Right lobe of liver (tissue), 6 donors: Measurements from ENCODE around the gene FRMD4B. TPM values are rescaled to one million over a fixed set of nuclear protein-coding genes. Genes with fewer than 3 reads are reported as not detected.

ENCODE experiments used
- ATAC-seq, 4 donors: fragments of 200-7000 bp; cut with Tn5 transposase; one replicate each; pipeline ENCODE4 v1.9.1; 2020; ENCODE audit warnings: mild to moderate bottlenecking in 4 of 4, moderate library complexity in 4 of 4
- DNase-seq, 3 donors: peaks; one replicate each; pipeline ENCODE4 v3.0.0-alpha.2; 2020
- H3K27ac ChIP-seq, 3 donors: fragments of 200-600 bp; one replicate each; pipeline ENCODE4 v1.8.0; 2022
- H3K27me3 ChIP-seq, 2 donors: fragments of 200-600 bp; one replicate each; pipeline ENCODE4 v1.8.0; 2022
- H3K36me3 ChIP-seq, 4 donors: fragments of 200-600 bp; sonication (generic) in 1 of 4; one replicate each; pipeline versions ENCODE4 v1.5.1 to v1.8.0; 2017 to 2022; ENCODE audit warnings: control low read depth in 1 of 4
- H3K4me1 ChIP-seq, 4 donors: fragments of 200-600 bp; sonication (generic) in 1 of 4; one replicate each; pipeline versions ENCODE4 v1.5.1 to v1.8.0; 2017 to 2022; ENCODE audit warnings: control low read depth in 1 of 4
- H3K4me3 ChIP-seq, 3 donors: fragments of 200-600 bp; one replicate each; pipeline ENCODE4 v1.8.0; 2022
- H3K9me3 ChIP-seq, 4 donors: fragments of 200-600 bp; sonication (generic) in 1 of 4; one replicate each; pipeline versions ENCODE4 v1.5.1 to v1.8.0; 2017 to 2022; ENCODE audit warnings: control low read depth in 1 of 4
- POLR2A ChIP-seq: fragments of 450-650 bp; IDR thresholded peaks from one replicate; pipeline ENCODE4 v1.6.1; 2017; ENCODE audit warnings: antibody characterized with exemption, mild to moderate bottlenecking
- WGBS: methylation state at CpG from one replicate; pipeline ENCODE4 v1.1.6; 2018; ENCODE audit warnings: low coverage, low lambda C conversion rate; ENCODE audit not compliant: insufficient coverage; ENCODE audit errors: missing lambda C conversion rate; 5-methylcytosine and 5-hydroxymethylcytosine counted together
- intact Hi-C, 2 donors: fragments of 100-400 bp; cut with DNase I; formaldehyde crosslinking; loops; one replicate each; pipeline versions ENCODE4 v1.11.2 to v1.14.1; 2022
- total RNA-seq, 6 experiments: library from RNA; depleted of rRNA in 2 of 6; stranded (reverse); fragments of >200 nt in 2 of 6; fragmentation: NEBNext Ultra II Directional in 3 of 6; extraction: Animal tissue kit (Norgen Biotek cat#: 25700) in 3 of 6; gene quantifications; one replicate each; pipeline versions ENCODE4 v1.1.0 to v1.2.4, GENCODE V29; 2016 to 2023
- TF ChIP-seq, protein P1 (sequence below), 4 donors: fragments of 200-600 bp in 3 of 4; fragments of 450-650 bp in 1 of 4; IDR thresholded peaks; one replicate each; pipeline versions ENCODE4 v1.5.1 to v1.8.0; 2016 to 2022; ENCODE audit warnings: antibody characterized with exemption in 4 of 4, mild to moderate bottlenecking in 2 of 4
- donor health status: DM: no; HTN: yes; CAD: no.
- donor health status: DM: no; HTN: no; CAD: no.
- donor health status: DM: no; HTN: no; CAD: no.
- donor health status: DM: no; HTN: yes; CAD: no.
- donor health status: DM: no; HTN: yes; CAD: no.

The FRMD4B gene
- total RNA-seq, 6 experiments from 2014 or later, result 9.2 to 21.0 (median 12.3) TPM

DNA sequence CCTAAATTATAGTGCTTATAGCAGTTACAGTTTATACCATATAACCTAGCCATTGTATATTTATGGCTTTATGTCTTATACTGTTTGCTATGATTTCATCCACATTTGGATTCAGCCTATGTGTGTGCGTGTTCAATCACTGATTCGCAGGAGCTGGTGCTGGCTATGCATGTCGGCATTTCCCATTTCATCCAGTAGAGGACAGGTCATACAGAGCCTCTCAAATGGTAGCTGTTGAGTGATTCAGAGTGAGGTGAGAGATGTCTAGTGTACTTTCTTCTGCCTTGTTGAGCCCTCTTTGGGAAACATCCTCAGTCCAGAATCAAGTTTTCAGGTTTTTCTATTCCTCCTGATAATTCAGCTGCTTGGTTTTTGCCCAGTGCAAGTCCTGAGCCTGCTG lies 76.1 kb downstream of the FRMD4B start:
- TF ChIP-seq POLR2A, result no peak
- TF ChIP-seq, protein P1, sequence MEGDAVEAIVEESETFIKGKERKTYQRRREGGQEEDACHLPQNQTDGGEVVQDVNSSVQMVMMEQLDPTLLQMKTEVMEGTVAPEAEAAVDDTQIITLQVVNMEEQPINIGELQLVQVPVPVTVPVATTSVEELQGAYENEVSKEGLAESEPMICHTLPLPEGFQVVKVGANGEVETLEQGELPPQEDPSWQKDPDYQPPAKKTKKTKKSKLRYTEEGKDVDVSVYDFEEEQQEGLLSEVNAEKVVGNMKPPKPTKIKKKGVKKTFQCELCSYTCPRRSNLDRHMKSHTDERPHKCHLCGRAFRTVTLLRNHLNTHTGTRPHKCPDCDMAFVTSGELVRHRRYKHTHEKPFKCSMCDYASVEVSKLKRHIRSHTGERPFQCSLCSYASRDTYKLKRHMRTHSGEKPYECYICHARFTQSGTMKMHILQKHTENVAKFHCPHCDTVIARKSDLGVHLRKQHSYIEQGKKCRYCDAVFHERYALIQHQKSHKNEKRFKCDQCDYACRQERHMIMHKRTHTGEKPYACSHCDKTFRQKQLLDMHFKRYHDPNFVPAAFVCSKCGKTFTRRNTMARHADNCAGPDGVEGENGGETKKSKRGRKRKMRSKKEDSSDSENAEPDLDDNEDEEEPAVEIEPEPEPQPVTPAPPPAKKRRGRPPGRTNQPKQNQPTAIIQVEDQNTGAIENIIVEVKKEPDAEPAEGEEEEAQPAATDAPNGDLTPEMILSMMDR (IDR thresholded peaks at IDR 0.05), result peak; percentile 36 to 53 (median 52)
- ATAC-seq (peak; percentile 35 to 49 (median 46)), DNase-seq (no peak)
- Histone ChIP-seq H3K36me3 (no peaks in the 10 kb centered on the region), H3K9me3 (no peaks in the 10 kb centered on the region), H3K4me3 (no peak overlapping the region), H3K4me1 (peaks cover 0 to 4% (median 0%) of the 10 kb centered on the region in 4 donors), H3K27ac (no peak overlapping the region), H3K27me3 (no peaks in the 10 kb centered on the region)
- 31% methylated on average over 3 of the region's 3 CpGs for WGBS
- intact Hi-C loops, result loop anchor here (5.0 to 10.0 kb wide), 3 partner anchors 95 to 148 kb away; no protein-coding TSS in a partner anchor

GRCh38 chr3:69306239-69307185 lies 79.4 kb downstream of the FRMD4B start:
- Histone ChIP-seq H3K36me3 (no peaks in the 10 kb centered on the region), H3K27ac (no peak overlapping the region), H3K9me3 (no peaks in the 10 kb centered on the region), H3K27me3 (no peaks in the 10 kb centered on the region), H3K4me3 (no peak overlapping the region), H3K4me1 (peaks cover 0 to 4% (median 0%) of the 10 kb centered on the region in 4 donors)
- ATAC-seq (peak; percentile 100), DNase-seq (peak; percentile 59 to 78 (median 71))
- WGBS, result 36% methylated on average over 17 of the region's 17 CpGs
- TF ChIP-seq POLR2A, result no peak
- TF ChIP-seq, protein P1 (IDR thresholded peaks at IDR 0.05), result peak; percentile 94 to 97 (median 95)
- intact Hi-C loops, result loop anchor here (5.0 to 10.0 kb wide), 2 partner anchors 142 to 144 kb away; no protein-coding TSS in a partner anchor

DNA sequence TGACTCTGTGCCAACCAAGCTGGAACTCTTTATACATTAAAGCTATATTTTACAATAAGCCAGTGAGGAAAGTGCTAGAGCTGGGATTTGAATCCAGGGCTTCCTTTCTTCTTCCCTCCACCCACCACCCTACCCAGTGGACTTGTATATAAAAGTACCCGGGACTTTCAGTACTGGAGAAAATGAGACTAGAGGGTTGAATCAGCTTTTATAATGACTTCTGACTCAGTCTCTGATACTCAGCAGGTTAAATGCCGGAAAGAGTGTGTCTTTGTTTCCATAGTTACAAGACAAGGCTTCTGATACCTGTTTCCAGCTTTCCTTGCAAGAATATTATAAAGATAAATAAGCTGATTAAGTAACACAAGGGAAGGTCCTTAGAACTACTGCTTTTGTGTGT lies 80.9 kb downstream of the FRMD4B start:
- 61% methylated on average over 2 of the region's 2 CpGs for WGBS
- H3K27me3 ChIP-seq, result no peaks in the 10 kb centered on the region
- peaks cover 0 to 4% (median 0%) of the 10 kb centered on the region in 4 donors for H3K4me1 ChIP-seq
- intact Hi-C loops, result loop anchor here (5.0 to 10.0 kb wide), 2 partner anchors 140 to 143 kb away; no protein-coding TSS in a partner anchor
- H3K36me3 ChIP-seq, result no peaks in the 10 kb centered on the region
- ATAC-seq (no peak), DNase-seq (no peak)
- TF ChIP-seq, protein P1 (IDR thresholded peaks at IDR 0.05), result no peak
- no peak for TF ChIP-seq POLR2A
- H3K4me3 ChIP-seq, result no peak overlapping the region
- H3K9me3 ChIP-seq, result no peaks in the 10 kb centered on the region
- no peak overlapping the region for H3K27ac ChIP-seq

DNA sequence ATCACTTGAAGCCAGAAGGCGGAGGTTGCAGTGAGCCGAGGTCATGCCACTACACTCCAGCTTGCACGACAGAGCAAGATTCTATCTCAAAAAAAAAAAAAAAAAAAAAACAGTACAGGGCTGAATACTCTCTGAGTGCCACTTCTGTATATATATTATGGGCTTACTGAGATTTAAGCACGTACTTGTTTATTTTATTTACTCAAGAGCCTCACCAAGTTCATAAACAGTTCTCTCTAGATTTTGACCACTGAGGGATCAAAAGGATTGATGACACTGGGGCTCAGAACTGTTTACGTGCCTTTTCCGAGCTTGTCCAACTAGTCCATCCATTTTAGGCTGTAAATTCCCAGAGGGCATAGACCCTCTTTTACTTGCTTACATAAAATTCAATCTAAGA lies 81.5 kb downstream of the FRMD4B start:
- intact Hi-C loops, result loop anchor here in 1 of 2 donors (10.0 kb wide), 1 partner anchor 140 kb away; no protein-coding TSS in a partner anchor
- Histone ChIP-seq H3K36me3 (no peaks in the 10 kb centered on the region), H3K9me3 (no peaks in the 10 kb centered on the region), H3K4me3 (no peak overlapping the region), H3K27ac (no peak overlapping the region), H3K27me3 (no peaks in the 10 kb centered on the region), H3K4me1 (peaks cover 0 to 4% (median 0%) of the 10 kb centered on the region in 4 donors)
- ATAC-seq (no peak), DNase-seq (no peak)
- TF ChIP-seq, protein P1 (IDR thresholded peaks at IDR 0.05), result no peak
- no peak for TF ChIP-seq POLR2A
- WGBS, result 76% methylated on average over 4 of the region's 6 CpGs
